Measurements from ENCODE around the gene CNPY1. TPM values are rescaled to one million over a fixed set of nuclear protein-coding genes. Genes with fewer than 3 reads are reported as not detected.

Gene CNPY1
- total RNA-seq, 2 donors from 2014 or later = 0.33 TPM; not detected in 1

DNA sequence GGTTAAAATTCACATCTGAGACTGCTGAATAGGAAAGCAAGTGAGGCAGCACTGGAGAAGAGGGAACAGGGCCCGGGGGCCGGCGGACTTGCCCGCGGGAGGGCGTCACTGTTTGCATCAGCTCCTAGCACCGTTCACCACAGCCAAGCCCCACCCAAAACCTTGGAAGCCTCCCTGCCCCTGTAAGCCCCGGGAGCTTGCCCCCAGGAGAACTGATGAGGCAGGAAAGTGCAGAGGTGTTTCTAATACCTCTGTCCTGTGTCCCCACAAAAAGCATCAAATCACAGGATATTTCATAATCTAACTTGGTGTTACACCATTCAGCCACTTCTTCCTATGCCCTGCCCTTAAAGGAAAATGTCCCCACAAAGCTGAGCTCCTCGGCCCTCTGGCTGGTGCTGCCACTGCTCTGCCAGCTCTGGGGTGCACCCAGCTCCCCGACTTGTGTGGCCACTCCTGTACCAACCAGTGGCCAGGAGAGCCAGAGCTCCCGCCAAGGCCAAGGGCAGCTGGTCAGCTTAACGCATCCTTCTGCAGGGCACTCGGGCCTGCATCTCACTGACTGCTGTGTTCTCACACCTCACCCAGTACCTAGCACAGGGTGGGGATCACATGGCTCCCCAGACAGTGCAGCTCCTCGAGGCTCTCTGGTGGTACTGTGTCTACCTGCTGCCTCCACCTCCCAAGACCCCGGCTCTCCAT, 47.3 kb upstream of the CNPY1 start:
- Mint-ChIP-seq H3K9me3 (no peaks in the 10 kb centered on the region), H3K36me3 (ENCODE audit: low read depth) (no peaks in the 10 kb centered on the region), H3K4me3 (no peak overlapping the region), H3K4me1 (peaks cover 19% of the 10 kb centered on the region), H3K27me3 (ENCODE audit: insufficient read depth) (no peaks in the 10 kb centered on the region), H3K27ac (no peak overlapping the region)
- TF ChIP-seq, protein P1, sequence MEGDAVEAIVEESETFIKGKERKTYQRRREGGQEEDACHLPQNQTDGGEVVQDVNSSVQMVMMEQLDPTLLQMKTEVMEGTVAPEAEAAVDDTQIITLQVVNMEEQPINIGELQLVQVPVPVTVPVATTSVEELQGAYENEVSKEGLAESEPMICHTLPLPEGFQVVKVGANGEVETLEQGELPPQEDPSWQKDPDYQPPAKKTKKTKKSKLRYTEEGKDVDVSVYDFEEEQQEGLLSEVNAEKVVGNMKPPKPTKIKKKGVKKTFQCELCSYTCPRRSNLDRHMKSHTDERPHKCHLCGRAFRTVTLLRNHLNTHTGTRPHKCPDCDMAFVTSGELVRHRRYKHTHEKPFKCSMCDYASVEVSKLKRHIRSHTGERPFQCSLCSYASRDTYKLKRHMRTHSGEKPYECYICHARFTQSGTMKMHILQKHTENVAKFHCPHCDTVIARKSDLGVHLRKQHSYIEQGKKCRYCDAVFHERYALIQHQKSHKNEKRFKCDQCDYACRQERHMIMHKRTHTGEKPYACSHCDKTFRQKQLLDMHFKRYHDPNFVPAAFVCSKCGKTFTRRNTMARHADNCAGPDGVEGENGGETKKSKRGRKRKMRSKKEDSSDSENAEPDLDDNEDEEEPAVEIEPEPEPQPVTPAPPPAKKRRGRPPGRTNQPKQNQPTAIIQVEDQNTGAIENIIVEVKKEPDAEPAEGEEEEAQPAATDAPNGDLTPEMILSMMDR (conservative IDR thresholded peaks at IDR 0.05) = no peak
- no peaks in the 10 kb centered on the region for H3K27me3 ChIP-seq (ENCODE audit: control insufficient read depth, insufficient read depth, low read length, poor library complexity, severe bottlenecking)
- no peak overlapping the region for H3K4me3 ChIP-seq (ENCODE audit: low read length)
- H3K9me3 ChIP-seq (ENCODE audit: control insufficient read depth, low read length) = no peaks in the 10 kb centered on the region
- DNase-seq = peak; percentile 43
- no peaks in the 10 kb centered on the region for H3K36me3 ChIP-seq (ENCODE audit: control insufficient read depth, insufficient read depth, low read length)
- H3K4me1 ChIP-seq (ENCODE audit: control insufficient read depth, insufficient read depth, low read length) = no peaks in the 10 kb centered on the region
- H3K9ac ChIP-seq (ENCODE audit: extremely low read depth, low read length, poor library complexity, severe bottlenecking) = no peak overlapping the region
- 85 to 92% methylated on average over 9 to 15 of the region's 15 CpGs for WGBS, 2 experiments (ENCODE audit: insufficient coverage in 1 of 2, insufficient read length in 1 of 2)
- H3K27ac ChIP-seq (ENCODE audit: low read depth, low read length) = no peak overlapping the region

DNA sequence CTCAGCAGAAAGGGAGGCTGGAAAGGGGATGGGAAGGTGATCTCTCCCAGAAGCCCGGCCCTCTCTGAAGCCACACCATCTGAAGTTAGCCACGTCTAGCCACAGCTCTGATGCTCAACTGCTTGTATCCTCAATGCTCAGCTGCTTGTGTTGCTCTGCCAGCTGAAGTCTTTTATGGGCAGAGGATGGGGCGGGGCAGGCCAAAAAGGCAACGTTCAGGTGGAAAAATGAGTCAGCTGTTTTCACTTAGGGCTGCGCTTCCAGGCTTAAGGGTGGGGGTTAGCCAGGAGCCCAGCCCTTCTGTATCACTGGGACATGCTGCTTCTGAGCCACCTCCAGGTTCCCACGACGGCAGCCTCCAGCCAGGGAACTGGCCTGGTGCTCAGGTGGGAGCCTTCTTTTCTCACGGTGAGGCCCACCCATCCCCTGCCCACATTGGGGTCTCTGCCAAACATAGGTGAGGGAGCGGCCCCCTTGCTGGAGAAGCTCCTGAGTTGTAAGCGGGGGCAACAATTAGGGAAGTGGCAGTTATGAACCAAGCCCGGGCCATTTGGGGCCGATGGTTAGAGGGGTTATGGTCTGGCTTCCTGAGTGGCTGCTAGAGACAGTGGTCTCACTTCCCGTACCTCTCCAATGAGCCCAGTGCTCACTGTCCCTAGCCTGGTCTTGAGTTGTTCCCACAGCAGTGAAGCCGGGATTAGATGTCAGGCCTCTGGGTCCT, 44.9 kb upstream of the CNPY1 start:
- H3K27me3 ChIP-seq (ENCODE audit: control insufficient read depth, insufficient read depth, low read length, poor library complexity, severe bottlenecking) = no peaks in the 10 kb centered on the region
- Mint-ChIP-seq H3K27ac (no peak overlapping the region), H3K27me3 (ENCODE audit: insufficient read depth) (no peaks in the 10 kb centered on the region), H3K4me3 (no peak overlapping the region), H3K4me1 (peaks cover 9% of the 10 kb centered on the region), H3K9me3 (no peaks in the 10 kb centered on the region), H3K36me3 (ENCODE audit: low read depth) (no peaks in the 10 kb centered on the region)
- no peak overlapping the region for H3K27ac ChIP-seq (ENCODE audit: low read depth, low read length)
- H3K36me3 ChIP-seq (ENCODE audit: control insufficient read depth, insufficient read depth, low read length) = no peaks in the 10 kb centered on the region
- H3K9me3 ChIP-seq (ENCODE audit: control insufficient read depth, low read length) = no peaks in the 10 kb centered on the region
- WGBS, 2 experiments (ENCODE audit: insufficient coverage in 1 of 2, insufficient read length in 1 of 2) = 91 to 92% methylated on average over 4 to 14 of the region's 14 CpGs
- no peak overlapping the region for H3K9ac ChIP-seq (ENCODE audit: extremely low read depth, low read length, poor library complexity, severe bottlenecking)
- DNase-seq = peak; percentile 38
- H3K4me1 ChIP-seq (ENCODE audit: control insufficient read depth, insufficient read depth, low read length) = no peaks in the 10 kb centered on the region
- H3K4me3 ChIP-seq (ENCODE audit: low read length) = no peak overlapping the region
- TF ChIP-seq, protein P1 (conservative IDR thresholded peaks at IDR 0.05) = no peak

- Mint-ChIP-seq H3K27me3 (ENCODE audit: insufficient read depth) (peaks cover 1% of the 10 kb centered on the region), H3K4me3 (no peak overlapping the region), H3K9me3 (no peaks in the 10 kb centered on the region), H3K4me1 (peaks cover 9% of the 10 kb centered on the region), H3K36me3 (ENCODE audit: low read depth) (no peaks in the 10 kb centered on the region), H3K27ac (no peak overlapping the region)
- H3K9me3 ChIP-seq (ENCODE audit: control insufficient read depth, low read length) = no peaks in the 10 kb centered on the region
- H3K9ac ChIP-seq (ENCODE audit: extremely low read depth, low read length, poor library complexity, severe bottlenecking) = no peak overlapping the region
- H3K27me3 ChIP-seq (ENCODE audit: control insufficient read depth, insufficient read depth, low read length, poor library complexity, severe bottlenecking) = peaks cover 4% of the 10 kb centered on the region
- 92 to 93% methylated on average over 13 to 20 of the region's 20 CpGs for WGBS, 2 experiments (ENCODE audit: insufficient coverage in 1 of 2, insufficient read length in 1 of 2)
- no peak overlapping the region for H3K4me3 ChIP-seq (ENCODE audit: low read length)
- DNase-seq = peak; percentile 83
- H3K27ac ChIP-seq (ENCODE audit: low read depth, low read length) = peak overlapping the region; percentile 73
- H3K4me1 ChIP-seq (ENCODE audit: control insufficient read depth, insufficient read depth, low read length) = no peaks in the 10 kb centered on the region
- H3K36me3 ChIP-seq (ENCODE audit: control insufficient read depth, insufficient read depth, low read length) = no peaks in the 10 kb centered on the region
- TF ChIP-seq, protein P1 (conservative IDR thresholded peaks at IDR 0.05) = no peak
Measured at GRCh38 chr7:155590215-155591018, 44.1 kb upstream of the CNPY1 start.
